SKM-1 (cell line): ENCODE results near the gene EPB41L3.
A peak's percentile ranks its signal among the peaks of the same experiment; 100 is the strongest.
"Not testable (repeated sequence)": the region's sequence is repeated elsewhere in the genome, so short reads cannot be mapped to it uniquely, and the experiment has no call there.

Experiments
- DNase-seq: peaks from one replicate; lab custom pipeline; 2025; ENCODE audit not compliant: unreplicated experiment; lab: John Stamatoyannopoulos, UW

The EPB41L3 gene

GRCh38 chr18:5532066-5532465, 11.7 kb downstream of the EPB41L3 start:
- no peak for DNase-seq

- DNase-seq: no peak
These were observed 13.1 kb downstream of the EPB41L3 start for GRCh38 chr18:5530629-5531178.

GRCh38 chr18:5529471-5529870, 14.3 kb downstream of the EPB41L3 start:
- peak; percentile 19 for DNase-seq

GRCh38 chr18:5527603-5528002, 16.2 kb downstream of the EPB41L3 start:
- peak; percentile 51 for DNase-seq

- no peak for DNase-seq
These were observed 19.1 kb downstream of the EPB41L3 start for GRCh38 chr18:5524660-5525059.

- DNase-seq: no peak
These were observed 22.8 kb downstream of the EPB41L3 start for GRCh38 chr18:5521000-5521399.

- no peak for DNase-seq
These were observed 23.3 kb downstream of the EPB41L3 start for GRCh38 chr18:5520464-5520863.

GRCh38 chr18:5519448-5520298, 24.1 kb downstream of the EPB41L3 start:
- no peak for DNase-seq

GRCh38 chr18:5518899-5519371, 24.9 kb downstream of the EPB41L3 start:
- DNase-seq: no peak

GRCh38 chr18:5518179-5518770, 25.5 kb downstream of the EPB41L3 start:
- no peak for DNase-seq

- DNase-seq: no peak
These were observed 27.0 kb downstream of the EPB41L3 start for GRCh38 chr18:5516841-5517240.

- DNase-seq: peak; percentile 85
These were observed 28.6 kb downstream of the EPB41L3 start for GRCh38 chr18:5515011-5515784.

GRCh38 chr18:5513947-5514346, 29.9 kb downstream of the EPB41L3 start:
- DNase-seq: no peak

- no peak for DNase-seq
These were observed 31.6 kb downstream of the EPB41L3 start for GRCh38 chr18:5512176-5512575.

GRCh38 chr18:5511541-5511940, 32.3 kb downstream of the EPB41L3 start:
- not testable (repeated sequence) for DNase-seq

GRCh38 chr18:5510135-5510846, 33.5 kb downstream of the EPB41L3 start:
- no peak for DNase-seq

- DNase-seq: no peak
These were observed 35.0 kb downstream of the EPB41L3 start for GRCh38 chr18:5508821-5509220.

GRCh38 chr18:5507756-5508155, 36.0 kb downstream of the EPB41L3 start:
- DNase-seq: no peak

GRCh38 chr18:5506174-5506573, 37.6 kb downstream of the EPB41L3 start:
- DNase-seq: no peak

- DNase-seq: no peak
These were observed 40.1 kb downstream of the EPB41L3 start for GRCh38 chr18:5503740-5504139.
